GM12892 (cell line): ENCODE data around the gene NVL.
"Not testable (repeated sequence)": the region's sequence is repeated elsewhere in the genome, so short reads cannot be mapped to it uniquely, and the experiment has no call there.

Experiments
- POLR2A ChIP-seq: IDR thresholded peaks from 2 replicates; pipeline ENCODE4 v1.6.1; 2011; ENCODE audit warnings: low read depth, low read length, control low read depth
- POLR2AphosphoS5 ChIP-seq: IDR thresholded peaks from 2 replicates; pipeline ENCODE4 v1.6.1; 2011; ENCODE audit warnings: low read depth, low read length, control low read depth

DNA sequence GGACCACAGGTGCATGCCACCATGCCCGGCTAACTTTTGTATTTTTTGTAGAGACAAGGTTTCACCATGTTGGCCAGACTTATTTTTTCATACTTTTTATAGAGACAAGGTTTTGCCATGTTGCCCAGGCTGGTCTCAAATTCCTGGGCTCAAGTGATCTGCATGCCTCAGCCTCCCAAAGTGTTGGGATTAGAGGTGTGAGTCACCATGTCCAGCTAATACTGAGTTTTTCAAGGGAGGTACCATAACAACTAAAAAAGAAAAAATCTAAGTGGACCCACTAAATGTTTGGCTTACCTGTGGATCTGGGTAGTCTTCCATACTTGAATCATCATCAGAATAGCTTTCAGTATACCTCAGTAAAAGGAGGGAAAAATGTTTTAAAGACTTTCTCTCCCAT, 18.5 kb downstream of the NVL start:
- TF ChIP-seq POLR2A, POLR2AphosphoS5: not testable (repeated sequence)
